Erythroblast (primary cell): ENCODE data around the gene GLP2R.

Experiments
- DNase-seq, 2 experiments: peaks; one replicate each; lab custom pipeline; 2025; lab: John Stamatoyannopoulos, UW
- GATA1 ChIP-seq: IDR thresholded peaks from 2 replicates; pipeline ENCODE4 v1.6.1; 2011; ENCODE audit warnings: low read depth, mild to moderate bottlenecking, control low read depth, low read length, moderate library complexity
- POLR2A ChIP-seq: IDR thresholded peaks from 2 replicates; pipeline ENCODE4 v1.6.1; 2011; ENCODE audit warnings: mild to moderate bottlenecking, low read length

Gene GLP2R

DNA sequence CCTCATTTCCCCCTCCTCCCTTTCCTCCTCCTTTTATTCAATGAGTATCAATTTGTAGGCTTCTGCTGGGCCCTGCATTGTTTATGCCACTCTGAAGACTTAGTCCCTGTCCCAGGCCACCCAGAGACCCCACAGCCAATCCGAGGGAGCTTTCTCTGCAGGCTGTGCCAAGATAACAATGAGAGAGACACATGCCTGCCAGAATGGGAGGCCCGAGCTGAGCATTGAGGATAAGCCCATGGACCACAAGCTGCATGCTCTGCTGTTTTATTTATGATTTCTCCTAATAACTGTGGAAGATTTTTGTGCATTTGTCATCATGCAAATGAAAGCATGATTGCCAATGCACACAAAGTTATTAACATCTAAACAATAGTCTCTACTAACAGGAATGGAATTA is 76.4 kb downstream of the GLP2R start:
- TF ChIP-seq POLR2A (no peak), GATA1 (no peak)
- no peak for DNase-seq

DNA sequence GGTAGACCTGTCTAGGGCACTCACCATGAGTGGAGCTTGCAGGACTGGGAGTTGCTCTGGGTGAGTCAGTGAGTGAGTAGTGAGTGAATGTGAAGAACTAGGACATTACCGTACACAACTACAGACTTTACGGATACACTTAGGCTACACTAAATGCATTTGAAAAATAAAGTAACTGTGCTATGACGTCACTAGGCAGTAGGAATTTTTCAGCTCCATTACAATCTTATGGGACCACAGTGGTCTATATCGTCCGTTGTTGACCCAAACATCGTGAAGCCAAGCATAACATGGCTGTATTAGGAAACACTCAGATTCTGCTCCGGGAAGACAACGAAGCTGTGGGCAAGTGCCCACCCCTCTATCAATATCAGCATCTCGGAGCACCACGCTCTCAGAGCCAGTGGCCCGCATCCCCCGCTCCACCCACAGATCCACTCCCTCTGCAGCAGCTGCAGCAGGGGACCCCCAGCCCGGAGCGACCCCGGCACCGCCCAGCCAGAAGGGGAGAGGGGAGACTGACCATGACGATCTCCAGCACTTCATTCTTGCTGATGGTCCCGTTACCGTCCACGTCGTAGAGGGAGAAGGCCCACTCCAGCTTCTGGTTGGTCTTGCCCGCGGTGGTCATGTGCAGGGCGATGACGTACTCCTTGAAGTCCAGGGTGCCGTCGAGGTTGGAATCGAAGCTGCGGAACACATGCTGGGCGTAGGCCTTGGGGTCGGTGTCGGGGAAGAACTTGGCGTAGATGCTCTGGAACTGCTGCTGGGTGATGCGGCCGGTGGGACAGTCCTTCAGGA is 78.8 kb downstream of the GLP2R start:
- DNase-seq, result no peak
- TF ChIP-seq GATA1 (no peak), POLR2A (no peak)

- TF ChIP-seq GATA1, result no peak
- no peak for TF ChIP-seq POLR2A
- no peak for DNase-seq
Measured at GRCh38 chr17:9905078-9905415, 79.3 kb downstream of the GLP2R start, which contains the start of gene RCVRN. Gene RCVRN, minus strand, starts transcription at chr17:9905271. Its CDS starts 91 bp downstream, at chr17:9905180.

DNA sequence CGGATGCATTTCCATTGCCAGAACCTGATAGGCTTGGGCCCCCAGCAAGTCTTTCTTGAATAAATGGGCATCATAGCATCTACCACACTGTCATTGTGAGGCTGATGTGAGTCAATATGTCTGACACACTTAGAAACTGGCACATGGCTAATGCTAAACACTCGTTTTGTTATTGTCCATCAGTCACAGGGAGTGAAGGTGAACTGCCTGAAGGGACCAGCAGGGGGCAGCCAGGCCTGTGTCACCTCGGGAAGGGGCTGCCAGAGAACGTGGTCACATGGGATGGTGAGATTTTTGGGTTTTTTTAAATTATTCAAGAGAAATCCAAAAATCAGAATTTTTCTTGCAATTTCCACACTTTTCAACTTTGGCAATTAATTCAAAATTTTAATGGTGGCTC is 80.2 kb downstream of the GLP2R start:
- DNase-seq, result peak; percentile 17 to 22
- TF ChIP-seq GATA1 (no peak), POLR2A (no peak)

DNA sequence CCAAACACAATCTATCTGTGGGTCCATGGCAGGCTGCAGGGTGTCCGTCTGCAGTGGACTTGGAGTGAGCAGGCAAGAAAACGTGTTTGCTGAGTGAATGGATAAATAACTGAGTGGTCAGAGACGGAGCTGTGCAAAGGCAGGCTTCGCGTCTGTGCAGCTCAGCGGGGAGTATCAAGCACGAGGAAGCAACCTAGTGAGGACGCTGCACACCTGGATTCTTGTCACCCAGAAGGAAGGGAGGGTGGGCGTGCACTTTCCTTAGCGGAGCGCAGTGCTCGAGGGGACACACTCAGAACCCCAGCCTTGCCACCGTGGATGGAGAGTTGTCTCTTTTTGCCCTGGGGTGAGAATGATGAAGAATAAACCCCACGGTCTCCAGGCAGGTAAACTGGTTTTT is 80.9 kb downstream of the GLP2R start:
- DNase-seq, result no peak

DNA sequence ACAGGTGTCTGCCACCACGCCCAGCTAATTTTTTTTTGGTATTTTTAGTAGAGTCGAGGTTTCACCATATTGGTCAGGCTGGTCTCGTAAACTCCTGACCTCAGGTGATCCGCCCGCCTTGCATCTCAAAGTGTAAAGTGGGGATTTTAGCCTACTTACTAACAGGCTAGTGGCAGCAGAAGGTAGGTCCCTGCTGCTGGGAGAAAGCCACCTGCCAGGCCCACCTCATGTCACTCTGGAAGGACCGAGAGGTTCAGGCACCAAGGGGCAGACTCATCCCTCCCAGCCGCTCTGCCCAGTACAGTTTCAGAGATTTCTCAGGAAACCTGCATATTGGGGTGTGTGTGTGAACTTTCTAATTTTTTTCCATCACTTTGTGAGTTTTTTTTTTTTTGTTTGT is 81.4 kb downstream of the GLP2R start:
- no peak for TF ChIP-seq GATA1
- TF ChIP-seq POLR2A, result no peak
- DNase-seq, result no peak

More for the DNA sequence above, 80.9 kb downstream of the GLP2R start:
- TF ChIP-seq POLR2A (no peak), GATA1 (no peak)

DNA sequence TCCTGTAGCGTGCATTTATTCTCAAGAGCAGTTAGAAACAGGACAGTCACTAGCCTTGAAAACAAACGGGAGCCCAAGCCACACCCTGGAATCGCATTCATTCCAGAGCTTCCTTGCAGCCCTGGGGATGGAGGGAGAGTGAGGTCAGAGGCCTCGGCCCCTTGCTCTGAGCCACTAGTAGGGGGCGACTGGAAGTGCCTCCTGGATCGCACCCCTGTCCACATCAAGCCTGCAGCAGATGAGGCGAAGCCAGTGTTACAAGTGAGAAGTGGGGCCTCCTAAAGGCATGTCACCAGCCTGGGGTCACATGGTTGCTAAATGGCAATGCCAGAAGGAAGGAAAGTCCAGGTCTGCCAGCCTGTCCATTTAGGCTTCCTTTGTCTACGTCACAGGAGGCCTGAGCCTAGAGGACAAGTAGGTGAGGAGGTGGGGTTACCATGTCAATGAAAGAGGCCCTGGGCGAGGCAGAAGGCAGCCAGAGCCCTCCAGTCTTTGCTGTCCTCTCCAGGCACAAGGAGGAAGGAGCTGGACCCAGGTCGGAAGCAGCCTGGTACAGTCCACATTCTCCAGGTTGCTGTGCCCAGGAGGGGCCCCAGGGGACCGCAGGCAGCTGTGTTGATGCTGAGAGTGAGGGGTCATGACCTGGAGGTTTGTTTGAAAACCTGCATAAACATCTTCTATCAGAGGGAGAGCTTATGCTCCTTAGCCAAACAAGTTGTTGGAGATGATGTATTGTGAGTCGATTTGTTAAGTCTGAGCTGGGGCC is 82.3 kb downstream of the GLP2R start:
- TF ChIP-seq GATA1 (no peak), POLR2A (no peak)
- no peak for DNase-seq

GRCh38 chr17:9908649-9909042 is 82.9 kb downstream of the GLP2R start:
- TF ChIP-seq POLR2A (no peak), GATA1 (no peak)
- DNase-seq, result no peak

GRCh38 chr17:9911089-9911488 is 85.4 kb downstream of the GLP2R start:
- DNase-seq, result no peak
- no peak for TF ChIP-seq GATA1

- no peak for DNase-seq
- TF ChIP-seq POLR2A, result no peak
- no peak for TF ChIP-seq GATA1
Measured at GRCh38 chr17:9912121-9913099, 86.7 kb downstream of the GLP2R start.

- no peak for TF ChIP-seq GATA1
- TF ChIP-seq POLR2A, result no peak
- DNase-seq, result no peak
Measured at GRCh38 chr17:9913476-9913875, 87.8 kb downstream of the GLP2R start.

- no peak for TF ChIP-seq POLR2A
- TF ChIP-seq GATA1, result no peak
- no peak for DNase-seq
Measured at GRCh38 chr17:9916108-9916507, 90.4 kb downstream of the GLP2R start.

GRCh38 chr17:9917131-9917530 is 91.4 kb downstream of the GLP2R start:
- no peak for TF ChIP-seq POLR2A
- no peak for TF ChIP-seq GATA1
- DNase-seq, result no peak

DNA sequence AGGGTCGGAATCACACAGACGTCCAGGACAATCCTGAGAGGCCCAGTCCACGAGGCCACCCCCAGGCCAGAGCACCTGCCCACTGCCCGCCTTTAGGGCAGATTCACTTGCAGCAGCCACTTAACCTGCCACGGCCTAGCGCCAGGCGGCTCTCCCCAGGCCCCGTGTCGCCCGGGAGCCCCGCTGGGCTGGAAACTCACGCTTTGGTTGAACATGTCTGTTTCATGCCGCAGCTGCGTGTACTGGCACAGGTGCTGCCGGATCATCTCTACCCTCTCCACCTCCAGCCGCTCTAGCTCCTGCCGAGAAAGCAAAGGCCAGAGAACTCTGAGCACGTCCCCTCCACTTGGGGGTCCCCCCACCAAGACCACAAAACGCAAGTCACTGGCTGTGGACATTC is 92.1 kb downstream of the GLP2R start:
- no peak for TF ChIP-seq POLR2A
- TF ChIP-seq GATA1, result no peak
- DNase-seq, result no peak
